IMR-90 (cell line): ENCODE measurements around the gene MTA2. TPM values are rescaled to one million over a fixed set of nuclear protein-coding genes. Genes with fewer than 3 reads are reported as not detected.

ENCODE experiments used
- ATAC-seq: fragments of 200-7000 bp; cut with Tn5 transposase; 2 replicates; pipeline ENCODE4 v1.9.1; 2020; ENCODE audit warnings: low read depth, mild to moderate bottlenecking, moderate library complexity
- BruUV-seq: library from RNA; stranded (reverse); fragments of 400-500 nt; replicated peaks from 2 replicates; lab custom pipeline; 2021; lab: Mats Ljungman, UMichigan
- CTCF ChIA-PET: fragments of 300-600 bp; formaldehyde crosslinking; extraction: SDS; loops from one replicate; lab custom pipeline; 2021; ENCODE audit warnings: antibody characterized with exemption; lab: Yijun Ruan, JAX
- POLR2A ChIA-PET: fragments of 300-600 bp; sonication (Branson Sonifier 250); formaldehyde crosslinking; loops from one replicate; lab custom pipeline; 2022; ENCODE audit warnings: antibody characterized with exemption; ENCODE audit not compliant: unreplicated experiment; lab: Charles Lee
- DNase-seq: peaks from one replicate; pipeline ENCODE4 v3.0.0; 2013
- H2AFZ ChIP-seq: replicated peaks from 2 replicates; pipeline ENCODE3; 2013; ENCODE audit warnings: low read length, mild to moderate bottlenecking; ENCODE audit not compliant: poor library complexity
- H2AK5ac ChIP-seq: 2 replicates; pipeline ENCODE4 v1.6.1; 2013; ENCODE audit warnings: low read depth, low read length, inconsistent platforms
- H2AK9ac ChIP-seq: replicated peaks from 2 replicates; pipeline ENCODE3; 2013; ENCODE audit warnings: mild to moderate bottlenecking, low read depth, low read length, moderate library complexity; ENCODE audit not compliant: poor library complexity
- H2BK120ac ChIP-seq: 2 replicates; pipeline ENCODE4 v1.6.1; 2013; ENCODE audit warnings: low read depth, low read length, inconsistent platforms
- H2BK15ac ChIP-seq: 3 replicates; pipeline ENCODE4 v1.6.1; 2013; ENCODE audit warnings: low read depth, low read length, inconsistent platforms
- H2BK20ac ChIP-seq: 2 replicates; pipeline ENCODE4 v1.6.1; 2013; ENCODE audit warnings: low read depth, mild to moderate bottlenecking, inconsistent platforms, low read length, moderate library complexity
- H2BK5ac ChIP-seq: 2 replicates; pipeline ENCODE4 v1.6.1; 2013; ENCODE audit warnings: mild to moderate bottlenecking, low read depth, low read length, inconsistent platforms; ENCODE audit not compliant: poor library complexity, severe bottlenecking
- H3K14ac ChIP-seq: replicated peaks from 2 replicates; pipeline ENCODE4 v1.6.1; 2013; ENCODE audit warnings: low read depth, low read length, inconsistent platforms
- H3K18ac ChIP-seq: 2 replicates; pipeline ENCODE4 v1.6.1; 2013; ENCODE audit warnings: low read depth, low read length, control low read depth
- H3K23ac ChIP-seq: 2 replicates; pipeline ENCODE4 v1.6.1; 2013; ENCODE audit warnings: low read depth, low read length, inconsistent platforms
- H3K27ac ChIP-seq: 2 replicates; pipeline ENCODE4 v1.5.1; 2013; ENCODE audit warnings: mild to moderate bottlenecking, control low read depth, low read length; ENCODE audit not compliant: insufficient read depth
- H3K27me3 ChIP-seq: 2 replicates; pipeline ENCODE4 v1.6.1; 2013; ENCODE audit warnings: low read length; ENCODE audit not compliant: control insufficient read depth, insufficient read depth
- H3K36me3 ChIP-seq: 2 replicates; pipeline ENCODE4 v1.6.1; 2013; ENCODE audit warnings: low read length, mixed read lengths; ENCODE audit not compliant: control insufficient read depth, insufficient read depth
- H3K4ac ChIP-seq: 2 replicates; pipeline ENCODE4 v1.6.1; 2013; ENCODE audit warnings: low read depth, low read length, inconsistent platforms
- H3K4me1 ChIP-seq: 2 replicates; pipeline ENCODE4 v1.6.1; 2013; ENCODE audit warnings: low read length, mixed read lengths; ENCODE audit not compliant: control insufficient read depth, insufficient read depth
- H3K4me2 ChIP-seq: 2 replicates; pipeline ENCODE4 v1.6.1; 2013; ENCODE audit warnings: low read depth, mild to moderate bottlenecking, control low read depth, low read length, moderate library complexity
- H3K4me3 ChIP-seq: 2 replicates; pipeline ENCODE4 v1.5.1; 2013; ENCODE audit warnings: low read depth, mild to moderate bottlenecking, control low read depth, low read length, moderate library complexity; ENCODE audit not compliant: insufficient read depth
- H3K56ac ChIP-seq: 2 replicates; pipeline ENCODE4 v1.6.1; 2013; ENCODE audit warnings: low read length, inconsistent platforms; ENCODE audit not compliant: insufficient read depth; ENCODE audit errors: extremely low read depth
- H3K79me1 ChIP-seq, 2 experiments: 2 replicates each; pipeline ENCODE4 v1.6.1; 2013; ENCODE audit warnings: low read length in 2 of 2, inconsistent platforms in 1 of 2, low read depth in 1 of 2
- H3K9ac ChIP-seq: 2 replicates; pipeline ENCODE4 v1.6.1; 2013; ENCODE audit warnings: low read depth, low read length, control low read depth
- H3K9me1 ChIP-seq: 2 replicates; pipeline ENCODE4 v1.6.1; 2013; ENCODE audit warnings: low read length, inconsistent platforms; ENCODE audit not compliant: insufficient read depth
- H3K9me3 ChIP-seq: 2 replicates; pipeline ENCODE4 v1.6.1; 2013; ENCODE audit warnings: low read length; ENCODE audit not compliant: control insufficient read depth, insufficient read depth
- H4K20me1 ChIP-seq: 2 replicates; pipeline ENCODE4 v1.6.1; 2013; ENCODE audit warnings: low read length, inconsistent platforms; ENCODE audit not compliant: insufficient read depth
- H4K5ac ChIP-seq: 2 replicates; pipeline ENCODE4 v1.6.1; 2013; ENCODE audit warnings: mild to moderate bottlenecking, low read depth, low read length, control low read depth
- H4K8ac ChIP-seq, 2 experiments: 2 replicates each; pipeline ENCODE4 v1.6.1; 2013; ENCODE audit warnings: low read depth in 2 of 2, low read length in 2 of 2, control low read depth in 1 of 2, inconsistent platforms in 1 of 2
- H4K91ac ChIP-seq: 2 replicates; pipeline ENCODE4 v1.6.1; 2013; ENCODE audit warnings: low read depth, low read length, inconsistent platforms; ENCODE audit not compliant: insufficient read depth
- CEBPB ChIP-seq: IDR thresholded peaks from 2 replicates; pipeline ENCODE4 v1.6.1; 2012; ENCODE audit warnings: low read depth, low read length, improper control_type of control experiment
- CHD1 ChIP-seq: IDR thresholded peaks from 2 replicates; pipeline ENCODE4 v1.6.1; 2012; ENCODE audit warnings: low read depth, low read length, improper control_type of control experiment
- ELK1 ChIP-seq: fragments of 150-350 bp; IDR thresholded peaks from 2 replicates; pipeline ENCODE4 v1.6.1; 2016; ENCODE audit warnings: low read depth, mild to moderate bottlenecking, low read length, moderate library complexity, borderline replicate concordance
- MAFK ChIP-seq: IDR thresholded peaks from 2 replicates; pipeline ENCODE4 v1.6.1; 2012; ENCODE audit warnings: low read depth, low read length, improper control_type of control experiment
- NFE2L2 ChIP-seq: fragments of 150-350 bp; IDR thresholded peaks from 2 replicates; pipeline ENCODE4 v1.6.1; 2016; ENCODE audit warnings: low read depth, mild to moderate bottlenecking, low read length
- RAD21 ChIP-seq: IDR thresholded peaks from 2 replicates; pipeline ENCODE4 v1.6.1; 2012; ENCODE audit warnings: low read length, improper control_type of control experiment
- RCOR1 ChIP-seq: IDR thresholded peaks from 2 replicates; pipeline ENCODE4 v1.6.1; 2012; ENCODE audit warnings: mild to moderate bottlenecking, low read length, improper control_type of control experiment; ENCODE audit not compliant: insufficient replicate concordance
- RFX5 ChIP-seq: IDR thresholded peaks from 2 replicates; pipeline ENCODE4 v1.8.0; 2012; ENCODE audit warnings: low read depth, mild to moderate bottlenecking, low read length, moderate library complexity
- WGBS, 2 experiments: methylation state at CpG; one replicate each; pipeline versions ENCODE4 v1.1.5 to v1.1.7; 2013; ENCODE audit warnings: missing lambda C conversion rate in 2 of 2; ENCODE audit not compliant: insufficient read length in 1 of 2; ENCODE audit errors: extremely low coverage in 2 of 2; 5-methylcytosine and 5-hydroxymethylcytosine counted together
- dilution Hi-C: fragments of 300-500 bp; cut with HindIII; formaldehyde crosslinking; loops from one replicate; pipeline ENCODE4 v1.14.3; 2018; ENCODE audit warnings: low sequenced_read_pairs; ENCODE audit not compliant: unreplicated experiment
- in situ Hi-C: fragments of 300-500 bp; cut with MboI; formaldehyde crosslinking; loops from 3 replicates; pipeline ENCODE4 v1.14.3; 2019; ENCODE audit warnings: low sequenced_read_pairs, inconsistent platforms, mixed read lengths
- intact Hi-C: fragments of 100-400 bp; cut with micrococcal nuclease; formaldehyde crosslinking; loops from 2 replicates; pipeline ENCODE4 v1.10.0; 2022
- polyA plus RNA-seq, 3 experiments: library from polyadenylated mRNA; depleted of rRNA; stranded (reverse); fragments of >200 nt; gene quantifications; 2 replicates each; pipeline ENCODE4 v1.2.3, GENCODE V29; 2012; ENCODE audit warnings: low replicate concordance in 1 of 3
- total RNA-seq: library from RNA; depleted of rRNA; stranded (reverse); fragments of >200 nt; gene quantifications from 2 replicates; pipeline ENCODE4 v1.2.3, GENCODE V29; 2012
- TF ChIP-seq, protein P1 (sequence below): conservative IDR thresholded peaks from 2 replicates; pipeline ENCODE4 v1.5.1; 2012; ENCODE audit warnings: mild to moderate bottlenecking, low read depth, low read length, improper control_type of control experiment

MTA2 gene
- total and polyA plus RNA-seq, 2 of the 4 experiments (the other 2 are of a cell fraction): 34.8 to 136 TPM

DNA sequence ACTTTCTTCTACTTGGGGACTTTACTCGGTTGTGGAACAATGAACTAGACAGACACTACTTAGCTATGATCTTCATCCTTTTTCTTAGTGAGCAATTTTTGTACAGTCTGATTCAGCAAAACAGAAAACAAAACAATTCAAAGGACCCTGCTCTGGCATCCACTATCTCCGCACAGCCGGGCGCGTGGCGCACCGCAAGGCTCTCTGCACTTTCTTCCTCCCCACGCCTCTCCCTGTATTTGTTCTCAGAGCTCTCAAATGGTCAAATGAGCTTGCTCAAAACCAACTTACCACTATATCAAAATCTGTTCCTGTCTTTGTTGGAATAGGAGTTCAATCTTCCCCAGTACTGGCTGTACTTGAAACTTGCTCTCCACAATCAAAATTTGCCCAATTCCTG lies 35.4 kb downstream of the MTA2 start:
- Histone ChIP-seq H3K27ac (no peak overlapping the region; the same call in 1 of the 2 replicates), H3K4me2 (no peak overlapping the region), H2BK120ac (no peak overlapping the region), H3K9me1 (peaks cover 2% of the 10 kb centered on the region; the same call in 1 of the 2 replicates), H2AK5ac (no peak overlapping the region), H2AFZ (no peak overlapping the region), H3K27me3 (no peaks in the 10 kb centered on the region), H4K91ac (no peak overlapping the region), H2BK5ac (no peak overlapping the region), H3K36me3 (peaks cover 59% of the 10 kb centered on the region), H3K79me1 (peaks cover 8 to 42% of the 10 kb centered on the region in 2 experiments; a peak in 3 of 4 replicates), H3K14ac (no peak overlapping the region), H2BK15ac (no peak overlapping the region), H3K23ac (no peak overlapping the region), H4K8ac (no peak overlapping the region), H3K4me1 (no peaks in the 10 kb centered on the region), H3K18ac (no peak overlapping the region), H3K56ac (no peak overlapping the region), H2AK9ac (no peak overlapping the region), H4K20me1 (peaks cover 57% of the 10 kb centered on the region), H4K5ac (no peak overlapping the region), H2BK20ac (no peak overlapping the region), H3K9ac (no peak overlapping the region), H3K4ac (no peak overlapping the region), H3K4me3 (no peak overlapping the region), H3K9me3 (no peaks in the 10 kb centered on the region)
- in situ Hi-C loops: no loop called here
- no TSS peak for BruUV-seq
- ChIA-PET POLR2A (no interaction called here), CTCF (interaction anchor here (1.1 kb wide), 1 partner anchor 142 kb away, joined by 3 read pairs; no protein-coding TSS in a partner anchor)
- no peak for DNase-seq
- TF ChIP-seq, protein P1, sequence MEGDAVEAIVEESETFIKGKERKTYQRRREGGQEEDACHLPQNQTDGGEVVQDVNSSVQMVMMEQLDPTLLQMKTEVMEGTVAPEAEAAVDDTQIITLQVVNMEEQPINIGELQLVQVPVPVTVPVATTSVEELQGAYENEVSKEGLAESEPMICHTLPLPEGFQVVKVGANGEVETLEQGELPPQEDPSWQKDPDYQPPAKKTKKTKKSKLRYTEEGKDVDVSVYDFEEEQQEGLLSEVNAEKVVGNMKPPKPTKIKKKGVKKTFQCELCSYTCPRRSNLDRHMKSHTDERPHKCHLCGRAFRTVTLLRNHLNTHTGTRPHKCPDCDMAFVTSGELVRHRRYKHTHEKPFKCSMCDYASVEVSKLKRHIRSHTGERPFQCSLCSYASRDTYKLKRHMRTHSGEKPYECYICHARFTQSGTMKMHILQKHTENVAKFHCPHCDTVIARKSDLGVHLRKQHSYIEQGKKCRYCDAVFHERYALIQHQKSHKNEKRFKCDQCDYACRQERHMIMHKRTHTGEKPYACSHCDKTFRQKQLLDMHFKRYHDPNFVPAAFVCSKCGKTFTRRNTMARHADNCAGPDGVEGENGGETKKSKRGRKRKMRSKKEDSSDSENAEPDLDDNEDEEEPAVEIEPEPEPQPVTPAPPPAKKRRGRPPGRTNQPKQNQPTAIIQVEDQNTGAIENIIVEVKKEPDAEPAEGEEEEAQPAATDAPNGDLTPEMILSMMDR: no peak
- TF ChIP-seq RCOR1 (no peak), RFX5 (no peak), CHD1 (no peak), RAD21 (no peak), NFE2L2 (no peak), MAFK (no peak), CEBPB (no peak), ELK1 (no peak)
- ATAC-seq: no peak
- WGBS, 2 experiments: 100% methylated on average over 4 of the region's 8 CpGs; no CpG with 5 or more reads in 1 of the 2 experiments
- dilution Hi-C loops: no loop called here
- intact Hi-C loops: no loop called here
